ENCODE results near the gene SMYD3. TPM values are rescaled to one million over a fixed set of nuclear protein-coding genes. Genes with fewer than 3 reads are reported as not detected.

SMYD3 gene
- total RNA-seq, 1 experiment from 2014 or later, result 25.5 TPM

- Histone ChIP-seq H3K23me2 (ENCODE audit: insufficient read length, low read depth, low read length, poor library complexity, severe bottlenecking) (no peaks in the 10 kb centered on the region), H2BK12ac (ENCODE audit: insufficient read length, low read depth, low read length) (no peak overlapping the region), H4K20me1 (ENCODE audit: control insufficient read depth, insufficient read depth, insufficient read length) (no peaks in the 10 kb centered on the region), H3K79me2 (ENCODE audit: insufficient read depth, low read length) (no peaks in the 10 kb centered on the region), H4K91ac (ENCODE audit: insufficient read length, low read depth, low read length) (no peak overlapping the region), H3K4me1 (ENCODE audit: insufficient read depth, low read length) (no peaks in the 10 kb centered on the region), H2BK5ac (ENCODE audit: insufficient read length, low read length) (no peak overlapping the region), H4K8ac (replicated peaks; ENCODE audit: insufficient read length, low read depth, low read length) (no peak overlapping the region), H3K18ac (ENCODE audit: insufficient read length, low read depth, low read length) (no peak overlapping the region), H3T11ph (ENCODE audit: low read length) (no peak overlapping the region), H3K23ac (ENCODE audit: insufficient read length, low read depth, low read length) (no peak overlapping the region), H3K56ac (ENCODE audit: insufficient read length, low read depth, low read length) (no peak overlapping the region), H3K4me2 (ENCODE audit: insufficient read depth, insufficient read length, low read length) (no peak overlapping the region), H3K9ac (ENCODE audit: extremely low read depth, insufficient read length, low read length) (no peak overlapping the region), H3K79me1 (ENCODE audit: insufficient read depth, low read depth, low read length, poor library complexity, severe bottlenecking) (no peaks in the 10 kb centered on the region), H2BK15ac (ENCODE audit: low read depth, low read length) (no peak overlapping the region), H2AFZ (ENCODE audit: low read length) (no peak overlapping the region), H3K14ac (ENCODE audit: insufficient read depth, low read length) (no peak overlapping the region; the same call in 1 of the 2 replicates), H3K9me3 (ENCODE audit: control insufficient read depth, low read depth, low read length) (peaks cover 5% of the 10 kb centered on the region), H2AK5ac (ENCODE audit: insufficient read length, low read length) (no peak overlapping the region), H3K4ac (ENCODE audit: low read depth, low read length) (no peak overlapping the region), H2BK120ac (ENCODE audit: low read depth, low read length, poor library complexity, severe bottlenecking) (no peak overlapping the region), H3K27me3 (ENCODE audit: insufficient read depth, low read length) (no peaks in the 10 kb centered on the region), H4K5ac (ENCODE audit: insufficient read length, low read depth, low read length) (no peak overlapping the region), H3K27ac (ENCODE audit: insufficient read length, low read depth, low read length) (no peak overlapping the region), H2BK20ac (ENCODE audit: low read depth, low read length, poor library complexity, severe bottlenecking) (no peak overlapping the region)
- Mint-ChIP-seq H3K27ac (no peak overlapping the region), H3K4me1 (no peaks in the 10 kb centered on the region), H3K36me3 (ENCODE audit: insufficient read depth in 1 of 3, low read depth in 3 of 3) (peaks cover 3 to 10% (median 3%) of the 10 kb centered on the region in 3 experiments; a peak in 2 of 7 replicates), H3K4me3 (no peak overlapping the region), H3K27me3 (ENCODE audit: low read depth) (peaks cover 5% of the 10 kb centered on the region), H3K9me3 (peaks cover 35 to 36% of the 10 kb centered on the region in 2 experiments)
- no CpG with 5 or more reads among the region's 5 CpGs for WGBS (ENCODE audit: extremely low coverage, insufficient read length, low lambda C conversion rate)
- no peak for TF ChIP-seq CTCF (conservative IDR thresholded peaks at IDR 0.05)
- DNase-seq, result no peak
These were observed 6.0 kb upstream of the SMYD3 start for GRCh38 chr1:246513041-246513440.

All from H9 (cell line).